ENCODE results near the gene LRSAM1. TPM values are rescaled to one million over a fixed set of nuclear protein-coding genes. Genes with fewer than 3 reads are reported as not detected.

The LRSAM1 gene
- total and polyA plus RNA-seq, 9 of the 15 experiments (the other 6 are each of a cell fraction or from before 2014, with no cell fraction given), result 0.07 to 16.2 (median 4.7) TPM

DNA sequence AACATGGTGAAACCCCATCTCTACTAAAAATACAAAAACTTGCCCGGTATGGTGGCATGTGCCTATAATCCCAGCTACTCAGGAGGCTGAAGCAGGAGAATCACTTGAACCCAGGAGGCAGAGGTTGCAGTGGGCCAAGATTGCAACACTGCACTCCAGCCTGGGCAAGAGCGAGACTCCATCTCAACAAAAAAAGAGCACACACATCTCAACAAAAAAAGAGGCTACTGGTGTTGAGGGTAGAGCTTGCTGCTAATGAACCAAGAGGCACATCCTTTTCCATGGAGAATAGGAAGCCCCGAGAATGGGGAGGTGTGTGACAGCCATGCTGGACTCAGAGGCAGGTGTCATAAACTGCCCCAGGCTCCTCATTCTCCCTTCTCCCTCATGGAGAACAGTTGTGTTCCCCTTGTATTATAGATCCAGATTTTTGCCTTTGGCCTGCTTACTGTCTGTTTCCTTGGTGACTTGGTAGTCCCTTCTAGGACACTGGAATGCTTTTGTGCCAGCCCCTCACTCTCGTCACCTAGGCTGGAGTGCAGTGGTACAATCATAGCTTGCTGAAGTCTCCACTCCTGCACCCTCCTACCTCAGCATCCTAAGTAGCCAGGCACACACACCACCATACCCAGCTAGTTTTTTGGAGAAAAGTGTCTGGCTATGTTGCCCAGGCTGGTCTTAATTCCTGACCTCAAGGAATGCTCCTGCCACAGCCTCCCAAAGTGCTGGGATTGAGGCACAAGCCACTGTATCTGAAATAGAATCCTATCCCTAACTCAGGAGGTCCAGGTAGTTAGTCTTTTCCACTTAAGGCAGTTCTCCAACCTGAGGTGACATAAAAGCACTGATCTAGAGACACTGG is 5.2 kb upstream of the LRSAM1 start (continued):
- TF ChIP-seq DLX4 (CRISPR knock-in tag; IDR thresholded peaks at IDR 0.05), result no peak
- TF ChIP-seq WHSC1 (IDR thresholded peaks at IDR 0.05; ENCODE audit: low read length), result no peak
- TF ChIP-seq EP400 (IDR thresholded peaks at IDR 0.05), result no peak
- TF ChIP-seq THRAP3 (IDR thresholded peaks at IDR 0.05; ENCODE audit: borderline replicate concordance), result no peak
- no peak for TF ChIP-seq ZNF766 (CRISPR knock-in tag; conservative IDR thresholded peaks at IDR 0.05)
- TF ChIP-seq, protein P1, sequence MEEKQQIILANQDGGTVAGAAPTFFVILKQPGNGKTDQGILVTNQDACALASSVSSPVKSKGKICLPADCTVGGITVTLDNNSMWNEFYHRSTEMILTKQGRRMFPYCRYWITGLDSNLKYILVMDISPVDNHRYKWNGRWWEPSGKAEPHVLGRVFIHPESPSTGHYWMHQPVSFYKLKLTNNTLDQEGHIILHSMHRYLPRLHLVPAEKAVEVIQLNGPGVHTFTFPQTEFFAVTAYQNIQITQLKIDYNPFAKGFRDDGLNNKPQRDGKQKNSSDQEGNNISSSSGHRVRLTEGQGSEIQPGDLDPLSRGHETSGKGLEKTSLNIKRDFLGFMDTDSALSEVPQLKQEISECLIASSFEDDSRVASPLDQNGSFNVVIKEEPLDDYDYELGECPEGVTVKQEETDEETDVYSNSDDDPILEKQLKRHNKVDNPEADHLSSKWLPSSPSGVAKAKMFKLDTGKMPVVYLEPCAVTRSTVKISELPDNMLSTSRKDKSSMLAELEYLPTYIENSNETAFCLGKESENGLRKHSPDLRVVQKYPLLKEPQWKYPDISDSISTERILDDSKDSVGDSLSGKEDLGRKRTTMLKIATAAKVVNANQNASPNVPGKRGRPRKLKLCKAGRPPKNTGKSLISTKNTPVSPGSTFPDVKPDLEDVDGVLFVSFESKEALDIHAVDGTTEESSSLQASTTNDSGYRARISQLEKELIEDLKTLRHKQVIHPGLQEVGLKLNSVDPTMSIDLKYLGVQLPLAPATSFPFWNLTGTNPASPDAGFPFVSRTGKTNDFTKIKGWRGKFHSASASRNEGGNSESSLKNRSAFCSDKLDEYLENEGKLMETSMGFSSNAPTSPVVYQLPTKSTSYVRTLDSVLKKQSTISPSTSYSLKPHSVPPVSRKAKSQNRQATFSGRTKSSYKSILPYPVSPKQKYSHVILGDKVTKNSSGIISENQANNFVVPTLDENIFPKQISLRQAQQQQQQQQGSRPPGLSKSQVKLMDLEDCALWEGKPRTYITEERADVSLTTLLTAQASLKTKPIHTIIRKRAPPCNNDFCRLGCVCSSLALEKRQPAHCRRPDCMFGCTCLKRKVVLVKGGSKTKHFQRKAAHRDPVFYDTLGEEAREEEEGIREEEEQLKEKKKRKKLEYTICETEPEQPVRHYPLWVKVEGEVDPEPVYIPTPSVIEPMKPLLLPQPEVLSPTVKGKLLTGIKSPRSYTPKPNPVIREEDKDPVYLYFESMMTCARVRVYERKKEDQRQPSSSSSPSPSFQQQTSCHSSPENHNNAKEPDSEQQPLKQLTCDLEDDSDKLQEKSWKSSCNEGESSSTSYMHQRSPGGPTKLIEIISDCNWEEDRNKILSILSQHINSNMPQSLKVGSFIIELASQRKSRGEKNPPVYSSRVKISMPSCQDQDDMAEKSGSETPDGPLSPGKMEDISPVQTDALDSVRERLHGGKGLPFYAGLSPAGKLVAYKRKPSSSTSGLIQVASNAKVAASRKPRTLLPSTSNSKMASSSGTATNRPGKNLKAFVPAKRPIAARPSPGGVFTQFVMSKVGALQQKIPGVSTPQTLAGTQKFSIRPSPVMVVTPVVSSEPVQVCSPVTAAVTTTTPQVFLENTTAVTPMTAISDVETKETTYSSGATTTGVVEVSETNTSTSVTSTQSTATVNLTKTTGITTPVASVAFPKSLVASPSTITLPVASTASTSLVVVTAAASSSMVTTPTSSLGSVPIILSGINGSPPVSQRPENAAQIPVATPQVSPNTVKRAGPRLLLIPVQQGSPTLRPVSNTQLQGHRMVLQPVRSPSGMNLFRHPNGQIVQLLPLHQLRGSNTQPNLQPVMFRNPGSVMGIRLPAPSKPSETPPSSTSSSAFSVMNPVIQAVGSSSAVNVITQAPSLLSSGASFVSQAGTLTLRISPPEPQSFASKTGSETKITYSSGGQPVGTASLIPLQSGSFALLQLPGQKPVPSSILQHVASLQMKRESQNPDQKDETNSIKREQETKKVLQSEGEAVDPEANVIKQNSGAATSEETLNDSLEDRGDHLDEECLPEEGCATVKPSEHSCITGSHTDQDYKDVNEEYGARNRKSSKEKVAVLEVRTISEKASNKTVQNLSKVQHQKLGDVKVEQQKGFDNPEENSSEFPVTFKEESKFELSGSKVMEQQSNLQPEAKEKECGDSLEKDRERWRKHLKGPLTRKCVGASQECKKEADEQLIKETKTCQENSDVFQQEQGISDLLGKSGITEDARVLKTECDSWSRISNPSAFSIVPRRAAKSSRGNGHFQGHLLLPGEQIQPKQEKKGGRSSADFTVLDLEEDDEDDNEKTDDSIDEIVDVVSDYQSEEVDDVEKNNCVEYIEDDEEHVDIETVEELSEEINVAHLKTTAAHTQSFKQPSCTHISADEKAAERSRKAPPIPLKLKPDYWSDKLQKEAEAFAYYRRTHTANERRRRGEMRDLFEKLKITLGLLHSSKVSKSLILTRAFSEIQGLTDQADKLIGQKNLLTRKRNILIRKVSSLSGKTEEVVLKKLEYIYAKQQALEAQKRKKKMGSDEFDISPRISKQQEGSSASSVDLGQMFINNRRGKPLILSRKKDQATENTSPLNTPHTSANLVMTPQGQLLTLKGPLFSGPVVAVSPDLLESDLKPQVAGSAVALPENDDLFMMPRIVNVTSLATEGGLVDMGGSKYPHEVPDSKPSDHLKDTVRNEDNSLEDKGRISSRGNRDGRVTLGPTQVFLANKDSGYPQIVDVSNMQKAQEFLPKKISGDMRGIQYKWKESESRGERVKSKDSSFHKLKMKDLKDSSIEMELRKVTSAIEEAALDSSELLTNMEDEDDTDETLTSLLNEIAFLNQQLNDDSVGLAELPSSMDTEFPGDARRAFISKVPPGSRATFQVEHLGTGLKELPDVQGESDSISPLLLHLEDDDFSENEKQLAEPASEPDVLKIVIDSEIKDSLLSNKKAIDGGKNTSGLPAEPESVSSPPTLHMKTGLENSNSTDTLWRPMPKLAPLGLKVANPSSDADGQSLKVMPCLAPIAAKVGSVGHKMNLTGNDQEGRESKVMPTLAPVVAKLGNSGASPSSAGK (IDR thresholded peaks at IDR 0.05), result 0 out of 2 replicates have a peak, but pooled peaks have one; percentile 3
- TF ChIP-seq ZNF316 (IDR thresholded peaks at IDR 0.05), result no peak
- TF ChIP-seq RBFOX2 (IDR thresholded peaks at IDR 0.05; ENCODE audit: low read depth, low read length), result peak; percentile 53; the same call in 1 of the 2 replicates
- TF ChIP-seq MBD2 (IDR thresholded peaks at IDR 0.05; ENCODE audit: borderline replicate concordance, low read depth), result 0 out of 2 replicates have a peak, but pooled peaks have one; percentile 4
- TF ChIP-seq ZNF696 (CRISPR knock-in tag; conservative IDR thresholded peaks at IDR 0.05), result 0 out of 2 replicates have a peak, but pooled peaks have one; percentile 12
- TF ChIP-seq ZNF395 (CRISPR knock-in tag; IDR thresholded peaks at IDR 0.05), result no peak
- TF ChIP-seq TRIM28 (IDR thresholded peaks at IDR 0.05), result no peak
- no peak for TF ChIP-seq SMARCA5 (IDR thresholded peaks at IDR 0.05)
- no peak for TF ChIP-seq DNMT1 (IDR thresholded peaks at IDR 0.05)

Data from K562 (cell line).